ENCODE data around the gene NEUROD2.

GRCh38 chr17:39595294-39595693 is 12.4 kb downstream of the NEUROD2 start:
- no peak for TF ChIP-seq POLR2AphosphoS5 (IDR thresholded peaks at IDR 0.05; ENCODE audit: insufficient read depth, low read depth, low read length)
- TF ChIP-seq CTCF (IDR thresholded peaks at IDR 0.05; ENCODE audit: extremely low read depth in 1 of 2, insufficient read depth in 1 of 2, low read depth in 1 of 2, low read length in 2 of 2) = no peak
- no peak for TF ChIP-seq GATA2 (IDR thresholded peaks at IDR 0.05; ENCODE audit: insufficient read depth, insufficient read length, low read depth, low read length)
- no peak for TF ChIP-seq EZH2 (IDR thresholded peaks at IDR 0.05; ENCODE audit: borderline replicate concordance, low read depth, low read length, severe bottlenecking)

Data from endothelial cell of umbilical vein (primary cell).